ENCODE results near the gene PRIM1. TPM values are rescaled to one million over a fixed set of nuclear protein-coding genes. Genes with fewer than 3 reads are reported as not detected.

The PRIM1 gene
- total RNA-seq, 6 donors from 2014 or later: 3.5 to 19.9 (median 8.4) TPM

GRCh38 chr12:56776654-56777053 is 24.5 kb upstream of the PRIM1 start:
- no peaks in the 10 kb centered on the region for H3K9me3 ChIP-seq
- H3K4me1 ChIP-seq: peaks cover 3 to 23% (median 5%) of the 10 kb centered on the region in 4 donors
- no peak for ATAC-seq (ENCODE audit: low FRiP score in 2 of 2)
- no peaks in the 10 kb centered on the region for H3K27me3 ChIP-seq
- no peaks in the 10 kb centered on the region for H3K36me3 ChIP-seq
- TF ChIP-seq POLR2AphosphoS5 (IDR thresholded peaks at IDR 0.05) (no peak), CTCF (IDR thresholded peaks at IDR 0.05) (no peak), EP300 (IDR thresholded peaks at IDR 0.05) (no peak), POLR2A (IDR thresholded peaks at IDR 0.05) (no peak)
- H3K4me3 ChIP-seq: no peak overlapping the region
- no peak overlapping the region for H3K27ac ChIP-seq
- WGBS, 2 donors: 98 to 100% methylated on average over 3 of the region's 3 CpGs
- DNase-seq: no peak

GRCh38 chr12:56775638-56776037 is 23.5 kb upstream of the PRIM1 start:
- TF ChIP-seq POLR2AphosphoS5 (IDR thresholded peaks at IDR 0.05) (no peak), EP300 (IDR thresholded peaks at IDR 0.05) (no peak), POLR2A (IDR thresholded peaks at IDR 0.05) (no peak), CTCF (IDR thresholded peaks at IDR 0.05) (no peak)
- ATAC-seq (ENCODE audit: low FRiP score in 2 of 2): no peak
- no peak for DNase-seq
- Histone ChIP-seq H3K36me3 (no peaks in the 10 kb centered on the region), H3K4me3 (no peak overlapping the region), H3K9me3 (no peaks in the 10 kb centered on the region), H3K4me1 (peaks cover 3 to 28% (median 5%) of the 10 kb centered on the region in 4 donors), H3K27me3 (no peaks in the 10 kb centered on the region), H3K27ac (no peak overlapping the region)
- WGBS, 2 donors: 68 to 87% methylated on average over 6 of the region's 6 CpGs

- 74 to 78% methylated on average over 2 of the region's 2 CpGs for WGBS, 2 donors
- H3K27ac ChIP-seq: peak overlapping the region in 2 of 4 donors; percentile 21 to 23
- H3K36me3 ChIP-seq: no peaks in the 10 kb centered on the region
- no peak for TF ChIP-seq CTCF (IDR thresholded peaks at IDR 0.05)
- no peak for TF ChIP-seq POLR2AphosphoS5 (IDR thresholded peaks at IDR 0.05)
- TF ChIP-seq EP300 (IDR thresholded peaks at IDR 0.05): no peak
- no peak for TF ChIP-seq POLR2A (IDR thresholded peaks at IDR 0.05)
- ATAC-seq (ENCODE audit: low FRiP score in 2 of 2) (no peak), DNase-seq (no peak)
- no peaks in the 10 kb centered on the region for H3K27me3 ChIP-seq
- no peaks in the 10 kb centered on the region for H3K9me3 ChIP-seq
- H3K4me1 ChIP-seq: peaks cover 3 to 38% (median 15%) of the 10 kb centered on the region in 4 donors
- H3K4me3 ChIP-seq: no peak overlapping the region
Measured at GRCh38 chr12:56773113-56773512, 21.0 kb upstream of the PRIM1 start.

GRCh38 chr12:56772625-56773024 is 20.5 kb upstream of the PRIM1 start:
- H3K36me3 ChIP-seq: no peaks in the 10 kb centered on the region
- H3K27ac ChIP-seq: peak overlapping the region in 1 of 4 donors; percentile 23
- 46 to 69% methylated on average over 5 of the region's 5 CpGs for WGBS, 2 donors
- ATAC-seq (ENCODE audit: low FRiP score in 2 of 2) (peak in 1 of 2 donors; percentile 70), DNase-seq (no peak)
- no peaks in the 10 kb centered on the region for H3K27me3 ChIP-seq
- no peaks in the 10 kb centered on the region for H3K9me3 ChIP-seq
- no peak for TF ChIP-seq EP300 (IDR thresholded peaks at IDR 0.05)
- no peak for TF ChIP-seq POLR2A (IDR thresholded peaks at IDR 0.05)
- TF ChIP-seq POLR2AphosphoS5 (IDR thresholded peaks at IDR 0.05): no peak
- TF ChIP-seq CTCF (IDR thresholded peaks at IDR 0.05): no peak
- H3K4me1 ChIP-seq: peaks cover 3 to 39% (median 16%) of the 10 kb centered on the region in 4 donors
- no peak overlapping the region for H3K4me3 ChIP-seq

GRCh38 chr12:56769868-56770267 is 17.7 kb upstream of the PRIM1 start:
- no peak overlapping the region for H3K4me3 ChIP-seq
- H3K9me3 ChIP-seq: no peaks in the 10 kb centered on the region
- WGBS, 2 donors: 69 to 72% methylated on average over 3 of the region's 3 CpGs
- DNase-seq (peak in 1 of 2 donors; percentile 51), ATAC-seq (ENCODE audit: low FRiP score in 2 of 2) (no peak)
- peaks cover 3 to 43% (median 17%) of the 10 kb centered on the region in 4 donors for H3K4me1 ChIP-seq
- no peak for TF ChIP-seq POLR2AphosphoS5 (IDR thresholded peaks at IDR 0.05)
- no peak for TF ChIP-seq EP300 (IDR thresholded peaks at IDR 0.05)
- TF ChIP-seq POLR2A (IDR thresholded peaks at IDR 0.05): no peak
- no peak for TF ChIP-seq CTCF (IDR thresholded peaks at IDR 0.05)
- no peaks in the 10 kb centered on the region for H3K36me3 ChIP-seq
- H3K27me3 ChIP-seq: no peaks in the 10 kb centered on the region
- H3K27ac ChIP-seq: peak overlapping the region; percentile 20 to 63 (median 44)

All from upper lobe of left lung (tissue), 6 donors.